ENCODE measurements around the gene BFSP1. TPM values are rescaled to one million over a fixed set of nuclear protein-coding genes. Genes with fewer than 3 reads are reported as not detected.

The BFSP1 gene
- total and polyA plus RNA-seq, 2 donors (not counting 3 experiments of a cell fraction or from before 2014, with no cell fraction given), result 3.1 to 5.2 TPM

- TF ChIP-seq MYC (IDR thresholded peaks at IDR 0.05; ENCODE audit: low read depth, low read length), result no peak
- TF ChIP-seq POLR2A (IDR thresholded peaks at IDR 0.05; ENCODE audit: low read depth, low read length), result no peak
- no peak for TF ChIP-seq POLR2AphosphoS5 (IDR thresholded peaks at IDR 0.05; ENCODE audit: insufficient read depth, low read depth, low read length)
- no peak for TF ChIP-seq CTCF (IDR thresholded peaks at IDR 0.05; ENCODE audit: extremely low read depth in 1 of 2, insufficient read depth in 1 of 2, low read depth in 1 of 2, low read length in 2 of 2)
- TF ChIP-seq MAX (IDR thresholded peaks at IDR 0.05; ENCODE audit: insufficient read depth, insufficient read length), result no peak
- no peak for TF ChIP-seq EZH2 (IDR thresholded peaks at IDR 0.05; ENCODE audit: borderline replicate concordance, low read depth, low read length, severe bottlenecking)
- no peak for TF ChIP-seq JUN (IDR thresholded peaks at IDR 0.05; ENCODE audit: borderline replicate concordance, insufficient read depth, insufficient read length, low read depth)
- no peak for TF ChIP-seq FOS (IDR thresholded peaks at IDR 0.05; ENCODE audit: borderline replicate concordance, insufficient read depth, low read length)
- TF ChIP-seq GATA2 (IDR thresholded peaks at IDR 0.05; ENCODE audit: insufficient read depth, insufficient read length, low read depth, low read length), result no peak
- no peak overlapping the region for H3K4me2 ChIP-seq (ENCODE audit: insufficient read depth, low read length)
- dilution Hi-C loops (cut with MboI; ENCODE audit: extremely low pct_ligation_motif_present, low sequenced_read_pairs), result no loop called here
- H4K20me1 ChIP-seq (replicated peaks; ENCODE audit: control insufficient read depth, extremely low read depth, insufficient read depth, low read length), result peaks cover 3% of the 10 kb centered on the region
- ChIA-PET CTCF (interaction anchor here (1.1 kb wide), 1 partner anchor 13 kb away, joined by 4 read pairs; no protein-coding TSS in a partner anchor), POLR2A (no interaction called here)
- no peak overlapping the region for H2AFZ ChIP-seq (ENCODE audit: low read depth, low read length)
- H3K27me3 ChIP-seq (ENCODE audit: control insufficient read depth in 2 of 2, insufficient read depth in 2 of 2, low read length in 2 of 2), result no peaks in the 10 kb centered on the region
- no peak overlapping the region for H3K4me3 ChIP-seq (replicated peaks in 1 of 3; ENCODE audit: insufficient read depth in 1 of 3, low read depth in 1 of 3, low read length in 3 of 3)
- H3K9me3 ChIP-seq (replicated peaks; ENCODE audit: control insufficient read depth, insufficient read depth, low read length), result no peaks in the 10 kb centered on the region
- H3K9ac ChIP-seq (replicated peaks; ENCODE audit: extremely low read depth, insufficient read depth, low read length), result no peak overlapping the region
- H3K27ac ChIP-seq (ENCODE audit: insufficient read depth, low read depth, low read length), result no peak overlapping the region
- peaks cover 96% of the 10 kb centered on the region for H3K79me2 ChIP-seq (ENCODE audit: control insufficient read depth, insufficient read depth, low read length)
- no peaks in the 10 kb centered on the region for H3K36me3 ChIP-seq (ENCODE audit: control insufficient read depth in 2 of 2, extremely low read depth in 1 of 2, insufficient read depth in 2 of 2, low read length in 2 of 2)
- peaks cover 2% of the 10 kb centered on the region for H3K9me1 ChIP-seq (replicated peaks; ENCODE audit: control insufficient read depth, extremely low read depth, insufficient read depth, low read length)
- H3K4me1 ChIP-seq (ENCODE audit: control insufficient read depth, extremely low read depth, insufficient read depth, low read length), result peaks cover 2% of the 10 kb centered on the region
- intact Hi-C loops (cut with micrococcal nuclease), result no loop called here
- BruUV-seq (replicated peaks), result no TSS peak
- DNase-seq (ENCODE audit: low read depth, low spot score) (no peak), FAIRE-seq (no peak)
These were observed 49.7 kb upstream of the BFSP1 start for GRCh38 chr20:17580895-17581294.

Measured in endothelial cell of umbilical vein (primary cell).